ENCODE measurements around the gene DCST1.
A peak's percentile ranks its signal among the peaks of the same experiment; 100 is the strongest.

DCST1 gene

DNA sequence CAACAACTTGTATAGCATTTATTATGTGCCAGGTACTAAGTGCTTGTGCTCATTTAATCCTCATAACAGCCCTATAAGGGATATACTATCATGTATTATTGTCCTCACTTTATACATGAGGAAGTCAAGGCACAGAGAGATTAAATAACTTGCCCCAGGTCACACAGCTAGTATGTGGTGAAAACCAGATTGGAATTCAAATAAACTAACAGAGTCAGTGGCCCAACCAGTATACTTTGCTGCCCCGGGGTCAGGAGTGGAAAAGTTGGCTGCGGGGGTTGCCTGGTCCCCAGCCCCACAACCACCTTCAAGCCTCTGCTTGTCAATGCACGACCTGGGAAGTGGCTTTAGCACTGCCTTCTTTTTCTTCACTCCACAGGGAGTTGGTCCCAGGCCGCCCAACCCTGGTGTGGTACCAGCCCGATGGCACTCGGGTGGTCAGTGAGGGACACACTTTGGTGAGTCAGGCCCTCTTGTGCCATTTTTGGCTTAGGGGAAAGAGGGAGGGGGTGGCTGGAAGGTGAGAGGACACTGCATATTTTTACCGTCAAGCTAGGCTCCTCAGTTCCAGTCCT is 20.0 kb downstream of the DCST1 start:
- DNase-seq (ENCODE audit: low read depth): no peak

DNA sequence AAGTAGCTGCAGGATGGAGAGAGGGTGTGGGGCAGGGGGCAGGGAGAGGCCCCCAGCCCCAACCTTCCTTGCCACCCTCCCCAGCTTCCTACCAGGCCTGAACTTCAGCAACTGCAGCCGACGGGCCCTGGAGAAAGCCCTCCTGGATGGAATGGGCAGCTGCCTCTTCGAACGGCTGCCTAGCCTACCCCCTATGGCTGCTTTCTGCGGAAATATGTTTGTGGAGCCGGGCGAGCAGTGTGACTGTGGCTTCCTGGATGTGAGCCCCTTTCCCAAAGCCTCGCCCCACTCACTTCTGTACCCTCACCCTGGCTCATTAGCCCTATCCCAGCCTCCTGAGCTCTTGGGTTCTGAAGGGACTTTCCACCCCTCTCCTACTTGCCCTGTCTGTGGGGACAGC is 23.5 kb downstream of the DCST1 start:
- no peak for DNase-seq (ENCODE audit: low read depth)

DNA sequence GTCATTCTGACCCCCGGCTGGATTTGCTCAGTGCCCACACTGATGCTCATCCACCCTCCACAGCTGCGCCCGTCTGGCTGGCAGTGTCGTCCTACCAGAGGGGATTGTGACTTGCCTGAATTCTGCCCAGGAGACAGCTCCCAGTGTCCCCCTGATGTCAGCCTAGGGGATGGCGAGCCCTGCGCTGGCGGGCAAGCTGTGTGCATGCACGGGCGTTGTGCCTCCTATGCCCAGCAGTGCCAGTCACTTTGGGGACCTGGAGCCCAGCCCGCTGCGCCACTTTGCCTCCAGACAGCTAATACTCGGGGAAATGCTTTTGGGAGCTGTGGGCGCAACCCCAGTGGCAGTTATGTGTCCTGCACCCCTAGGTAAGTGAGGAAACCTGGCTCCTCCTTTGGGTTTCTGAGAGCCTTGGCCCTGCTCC is 24.2 kb downstream of the DCST1 start:
- DNase-seq (ENCODE audit: low read depth): no peak

DNA sequence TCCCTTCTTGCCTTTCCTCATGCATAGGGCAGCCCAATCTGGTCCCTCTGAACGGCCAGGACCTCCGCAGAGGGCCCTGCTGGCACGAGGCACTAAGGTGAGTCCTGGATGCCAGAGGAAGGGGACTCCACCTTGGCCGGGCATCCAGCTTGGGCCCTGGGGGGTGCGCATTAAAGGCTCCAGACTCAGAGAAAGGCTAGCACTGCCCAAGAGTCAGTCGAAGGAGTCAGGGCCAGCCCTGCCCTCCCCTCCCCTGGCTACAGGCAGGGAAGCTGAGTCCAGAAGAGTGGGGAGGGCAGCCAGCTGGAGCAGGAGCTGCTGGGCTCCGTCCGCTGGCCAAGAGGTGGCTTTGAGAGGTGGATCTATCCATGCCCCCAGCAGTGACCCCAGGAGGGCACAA is 27.1 kb downstream of the DCST1 start:
- no peak for DNase-seq (ENCODE audit: low read depth)

DNA sequence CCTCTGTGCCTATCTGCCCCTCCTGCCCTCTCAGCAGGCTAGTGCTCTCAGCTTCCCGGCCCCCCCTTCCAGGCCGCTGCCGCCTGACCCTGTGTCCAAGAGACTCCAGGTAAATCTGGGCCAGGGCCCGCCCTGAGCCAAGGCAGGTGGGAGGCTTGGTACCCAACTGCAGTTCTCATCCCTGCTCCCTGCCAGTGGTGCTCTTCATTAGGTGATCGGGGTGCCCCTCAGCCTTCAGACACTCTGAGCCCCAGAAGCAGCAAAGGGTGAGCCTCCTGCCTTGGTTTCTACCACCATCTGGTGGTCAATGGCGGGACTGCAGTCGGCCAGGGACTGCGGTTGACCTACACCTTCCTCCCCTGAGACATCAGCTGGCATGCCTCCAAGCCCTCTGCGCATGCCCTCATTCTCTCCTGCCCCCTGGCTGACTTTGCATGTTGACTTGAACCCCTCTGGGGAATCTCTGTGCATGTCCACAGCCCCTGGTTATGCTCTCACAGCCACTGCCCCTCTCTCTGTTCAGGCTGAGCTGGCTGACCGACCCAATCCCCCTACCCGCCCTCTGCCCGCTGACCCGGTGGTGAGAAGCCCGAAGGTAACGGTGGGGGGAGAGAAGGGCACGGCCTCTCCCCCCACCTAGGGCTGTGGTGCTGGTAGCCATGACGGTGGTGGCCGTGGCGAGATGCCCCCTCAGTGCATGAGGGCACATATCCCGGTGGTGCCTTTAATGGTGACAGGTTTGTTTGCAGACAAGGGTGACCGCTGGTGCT is 27.9 kb downstream of the DCST1 start:
- DNase-seq (ENCODE audit: low read depth): peak; percentile 84

DNA sequence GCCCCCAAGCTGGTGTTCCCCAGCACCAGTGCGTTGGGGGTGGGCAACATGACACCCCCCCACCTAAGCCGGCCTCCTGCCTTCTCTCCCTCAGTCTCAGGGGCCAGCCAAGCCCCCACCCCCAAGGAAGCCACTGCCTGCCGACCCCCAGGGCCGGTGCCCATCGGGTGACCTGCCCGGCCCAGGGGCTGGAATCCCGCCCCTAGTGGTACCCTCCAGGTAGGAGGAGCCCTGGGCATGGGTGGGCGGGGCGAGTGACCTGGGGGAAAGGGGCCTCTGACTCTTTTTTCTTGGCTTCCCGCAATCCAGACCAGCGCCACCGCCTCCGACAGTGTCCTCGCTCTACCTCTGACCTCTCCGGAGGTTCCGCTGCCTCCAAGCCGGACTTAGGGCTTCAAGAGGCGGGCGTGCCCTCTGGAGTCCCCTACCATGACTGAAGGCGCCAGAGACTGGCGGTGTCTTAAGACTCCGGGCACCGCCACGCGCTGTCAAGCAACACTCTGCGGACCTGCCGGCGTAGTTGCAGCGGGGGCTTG is 28.6 kb downstream of the DCST1 start:
- DNase-seq (ENCODE audit: low read depth): no peak

DNA sequence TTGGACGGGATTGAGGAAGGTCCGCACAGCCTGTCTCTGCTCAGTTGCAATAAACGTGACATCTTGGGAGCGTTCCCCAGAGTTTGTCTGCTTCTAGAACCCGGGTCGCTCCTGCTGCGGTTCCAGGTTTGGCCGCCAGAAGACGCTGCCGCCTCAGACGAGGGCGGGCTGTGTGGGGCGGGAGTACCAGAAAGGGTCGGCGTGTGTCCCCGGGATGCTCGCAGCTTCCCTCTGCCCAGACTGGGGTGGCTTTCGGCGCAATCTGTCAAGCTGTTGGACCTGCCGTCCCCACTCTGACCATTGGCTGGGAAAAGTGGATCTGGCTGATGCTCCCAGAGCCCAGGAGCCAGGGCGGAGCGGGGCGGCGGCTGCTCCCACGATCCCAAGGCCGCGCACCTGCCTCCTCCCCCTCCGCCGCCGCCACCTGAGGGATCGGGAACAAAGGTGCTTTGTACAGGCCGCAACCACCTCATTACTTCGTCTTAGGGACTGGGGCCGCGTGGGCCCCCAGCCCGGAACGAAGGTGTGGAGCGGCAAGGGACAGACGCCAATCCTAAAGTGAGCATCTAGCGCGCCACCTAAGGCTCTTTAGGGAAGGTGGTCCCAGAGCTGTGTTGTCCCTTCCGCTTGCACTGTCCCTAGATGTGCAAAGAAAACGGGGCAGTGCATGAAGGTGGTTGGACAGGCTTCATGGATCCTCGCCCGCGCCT is 29.2 kb downstream of the DCST1 start:
- DNase-seq (ENCODE audit: low read depth): peak; percentile 55

DNA sequence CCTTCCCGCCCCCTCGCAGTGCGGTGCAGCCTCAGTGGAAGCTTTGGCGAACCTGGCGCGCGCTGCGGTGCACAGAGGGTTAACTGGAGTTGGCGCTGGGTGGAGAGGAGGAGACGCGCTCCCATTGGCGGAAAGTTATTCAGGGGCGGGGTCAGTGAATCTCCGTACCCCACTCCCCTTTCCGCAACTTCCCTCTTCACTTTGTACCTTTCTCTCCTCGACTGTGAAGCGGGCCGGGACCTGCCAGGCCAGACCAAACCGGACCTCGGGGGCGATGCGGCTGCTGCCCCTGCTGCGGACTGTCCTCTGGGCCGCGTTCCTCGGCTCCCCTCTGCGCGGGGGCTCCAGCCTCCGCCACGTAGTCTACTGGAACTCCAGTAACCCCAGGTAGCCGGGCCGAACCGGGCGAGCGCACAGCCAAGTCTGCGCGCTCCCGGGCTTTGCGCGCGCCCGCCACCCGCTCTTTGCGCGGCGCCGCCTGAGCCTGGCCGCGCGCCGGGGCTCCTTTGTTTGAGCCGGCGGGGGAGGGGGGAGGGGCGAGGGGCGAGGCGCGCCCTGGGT is 30.0 kb downstream of the DCST1 start, which contains the start of gene EFNA4:
EFNA4 (plus strand) TSS at position 191 of the 561 bp plus-strand sequence; CDS start at position 275, 84 bp downstream.
- peak; percentile 66 for DNase-seq (ENCODE audit: low read depth)

DNA sequence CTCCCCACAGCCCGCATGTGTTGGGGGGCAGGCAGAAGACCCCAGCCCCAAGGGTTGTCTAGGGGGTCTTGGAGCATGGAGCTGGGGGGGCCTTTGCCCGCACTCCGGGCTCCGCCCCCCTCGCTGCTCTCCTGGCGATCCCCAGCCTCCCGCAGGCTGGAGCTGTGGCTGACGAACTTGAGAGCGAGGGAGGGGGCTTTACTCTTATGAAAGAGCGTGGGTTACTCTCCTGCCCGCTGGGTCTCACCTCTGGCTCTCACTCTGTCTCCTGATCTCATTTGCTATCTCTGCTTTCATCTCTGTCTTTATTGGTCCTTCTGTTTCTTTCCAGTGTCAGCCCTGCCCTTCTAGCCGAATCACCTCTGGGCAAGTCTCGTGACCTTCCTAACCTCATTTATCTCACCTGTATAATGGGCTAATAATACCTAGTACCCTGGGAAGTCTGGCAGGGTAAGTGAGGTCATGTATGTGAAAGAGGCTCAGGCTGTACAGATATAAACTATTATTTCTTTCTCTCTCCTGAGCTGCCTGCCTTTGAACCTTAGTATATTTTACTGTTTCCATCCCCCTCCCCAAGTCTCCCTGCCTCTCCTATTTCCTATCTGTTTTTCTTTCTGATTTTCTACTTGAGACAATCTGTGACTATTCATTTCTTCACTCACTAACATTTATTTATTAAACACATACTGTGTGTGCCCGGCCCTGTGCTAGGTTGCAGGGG is 30.6 kb downstream of the DCST1 start:
- no peak for DNase-seq (ENCODE audit: low read depth)

DNA sequence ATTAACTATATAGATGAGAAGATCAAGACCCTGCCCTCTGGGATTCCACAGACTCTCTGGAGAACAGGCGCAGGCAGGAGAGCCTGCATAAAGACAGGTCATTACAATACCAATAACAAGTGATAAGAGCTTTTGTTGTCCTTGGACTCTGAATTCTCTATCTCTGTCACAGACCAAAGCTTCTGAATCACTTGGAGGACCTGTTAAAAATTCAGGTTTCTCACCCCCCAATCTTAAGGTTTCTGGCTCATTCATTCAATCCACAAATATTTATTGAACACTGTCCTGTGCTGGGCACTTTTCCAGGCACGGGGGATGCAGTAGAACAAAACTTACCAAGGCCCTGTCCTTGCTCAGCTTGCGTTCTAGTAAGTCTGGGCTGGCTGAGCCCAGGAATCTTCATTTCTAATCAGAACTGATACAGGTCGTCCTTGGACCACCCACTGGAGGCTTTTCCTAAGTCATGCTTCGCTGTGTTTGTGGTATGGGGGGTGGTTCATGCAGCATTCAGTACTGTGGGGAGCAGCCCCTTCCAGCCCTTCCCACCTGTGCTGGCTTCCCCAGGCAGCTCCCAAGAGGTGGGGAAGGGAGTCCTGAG is 31.3 kb downstream of the DCST1 start:
- DNase-seq (ENCODE audit: low read depth): no peak

DNA sequence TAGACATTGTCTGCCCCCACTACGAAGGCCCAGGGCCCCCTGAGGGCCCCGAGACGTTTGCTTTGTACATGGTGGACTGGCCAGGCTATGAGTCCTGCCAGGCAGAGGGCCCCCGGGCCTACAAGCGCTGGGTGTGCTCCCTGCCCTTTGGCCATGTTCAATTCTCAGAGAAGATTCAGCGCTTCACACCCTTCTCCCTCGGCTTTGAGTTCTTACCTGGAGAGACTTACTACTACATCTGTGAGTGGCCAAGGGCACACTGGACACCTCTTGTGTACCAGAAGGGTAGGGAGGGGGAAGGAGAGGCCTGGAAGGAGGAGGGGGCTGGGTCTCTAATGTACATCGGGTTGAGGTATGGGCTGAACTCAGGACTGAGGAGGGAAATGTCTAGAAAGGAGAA is 33.2 kb downstream of the DCST1 start:
- no peak for DNase-seq (ENCODE audit: low read depth)

DNA sequence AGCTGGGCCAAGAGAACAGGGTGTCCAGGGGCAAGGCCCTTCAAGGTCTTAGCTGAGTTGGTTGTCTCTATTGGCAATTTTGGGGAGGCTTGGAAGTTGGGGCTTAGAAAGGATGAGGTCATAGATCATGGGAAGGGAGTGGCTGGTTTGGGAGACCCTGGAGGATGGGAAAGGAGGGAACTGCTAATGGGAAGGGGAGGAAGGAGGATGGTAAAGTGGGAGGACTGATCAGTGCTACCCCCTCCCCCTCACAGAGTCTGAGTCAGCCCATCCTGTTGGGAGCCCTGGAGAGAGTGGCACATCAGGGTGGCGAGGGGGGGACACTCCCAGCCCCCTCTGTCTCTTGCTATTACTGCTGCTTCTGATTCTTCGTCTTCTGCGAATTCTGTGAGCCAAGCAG is 35.0 kb downstream of the DCST1 start:
- no peak for DNase-seq (ENCODE audit: low read depth)

DNA sequence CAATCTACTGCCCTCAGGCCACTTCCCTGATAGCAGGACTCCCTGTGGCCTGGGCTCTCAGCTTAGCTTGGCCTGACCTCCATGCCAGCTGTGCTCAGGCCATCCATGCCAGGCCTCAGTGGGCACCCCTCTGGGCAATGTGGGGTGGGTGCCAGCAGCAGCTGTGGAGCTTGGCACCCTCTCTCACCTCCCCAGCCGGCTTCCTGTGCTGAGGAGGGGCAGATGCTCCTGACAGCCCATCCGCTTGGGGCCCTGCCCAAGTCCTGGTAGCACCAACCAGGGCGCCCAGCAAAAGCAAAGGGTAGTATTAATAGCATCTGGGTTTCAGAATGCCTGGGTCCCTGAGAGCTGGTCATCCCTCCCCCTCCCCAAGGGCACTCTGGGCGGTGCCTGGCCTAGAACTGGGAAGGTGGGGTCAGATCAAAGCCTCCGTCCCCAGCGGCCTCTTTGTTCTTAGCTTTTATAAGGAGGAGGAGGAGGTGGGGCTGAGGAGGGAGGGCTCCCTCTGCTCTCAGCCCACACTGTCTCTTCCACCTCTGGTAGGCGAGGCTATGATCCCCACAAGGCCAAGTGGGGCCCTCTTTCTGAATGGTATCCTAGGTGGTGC is 36.0 kb downstream of the DCST1 start:
- no peak for DNase-seq (ENCODE audit: low read depth)

DNA sequence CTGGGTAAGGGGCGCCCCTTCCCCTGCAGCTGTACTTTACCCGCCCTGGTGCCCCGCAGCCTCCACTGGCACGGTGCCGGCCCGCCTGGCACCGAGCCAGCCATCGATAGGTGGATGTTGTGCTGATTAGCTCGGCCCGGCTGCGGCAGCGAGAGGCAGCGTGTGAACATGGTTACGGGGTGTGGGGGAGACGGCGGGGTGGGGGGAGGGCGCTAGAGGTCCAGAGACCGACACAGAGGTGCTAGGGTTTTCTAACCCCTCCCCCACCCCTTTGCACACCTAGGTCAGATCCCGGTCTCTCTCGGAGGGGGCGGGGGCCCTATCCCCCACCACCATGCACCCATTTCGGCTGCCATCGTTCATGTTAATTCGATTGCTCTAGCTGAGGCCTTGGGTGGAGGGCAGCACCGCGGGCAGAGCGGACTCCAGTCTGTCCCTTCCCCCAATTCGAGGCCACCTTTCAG is 36.6 kb downstream of the DCST1 start:
- DNase-seq (ENCODE audit: low read depth): no peak

DNA sequence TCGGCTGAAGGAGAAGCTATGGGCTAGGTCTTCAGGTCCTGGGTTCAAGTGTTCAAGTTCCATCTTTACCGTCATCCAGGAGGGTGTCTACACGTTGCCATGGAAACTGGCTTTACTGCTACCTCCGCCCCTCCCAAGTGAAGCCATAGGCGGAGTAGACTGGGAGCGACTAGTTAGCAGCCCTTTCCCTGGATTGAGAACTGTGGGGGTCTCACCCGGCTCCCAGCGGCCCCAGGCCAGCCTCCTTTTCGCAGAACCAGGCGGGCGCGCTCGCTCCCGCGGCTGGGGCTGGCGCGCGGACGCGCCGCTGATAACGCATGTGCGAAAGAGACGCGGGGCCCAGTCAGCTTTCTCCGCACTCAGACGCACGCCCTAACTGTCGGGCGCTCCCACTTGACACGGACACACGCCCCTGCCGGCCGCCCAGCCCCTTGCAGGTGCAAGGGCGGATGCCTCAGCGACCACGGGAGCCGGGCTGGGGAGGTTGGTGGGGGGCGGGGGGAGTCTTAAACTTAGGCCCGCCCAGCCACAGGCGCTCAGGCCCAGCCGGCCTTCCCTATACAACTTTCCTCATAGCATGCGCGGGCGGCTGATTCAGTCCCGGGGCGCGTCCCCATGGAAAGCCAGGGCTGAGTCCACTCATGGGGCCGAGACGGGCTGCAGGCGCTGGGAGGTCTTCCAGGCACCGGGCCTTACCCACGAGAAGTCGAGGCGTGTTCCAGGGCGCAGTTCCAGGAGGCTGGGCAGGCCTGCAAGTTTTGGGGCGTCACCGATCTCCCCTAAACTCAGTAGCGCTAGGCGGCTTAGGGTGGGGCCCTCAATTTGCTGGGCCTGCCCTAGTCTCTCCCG is 37.3 kb downstream of the DCST1 start:
- DNase-seq (ENCODE audit: low read depth): peak; percentile 51

DNA sequence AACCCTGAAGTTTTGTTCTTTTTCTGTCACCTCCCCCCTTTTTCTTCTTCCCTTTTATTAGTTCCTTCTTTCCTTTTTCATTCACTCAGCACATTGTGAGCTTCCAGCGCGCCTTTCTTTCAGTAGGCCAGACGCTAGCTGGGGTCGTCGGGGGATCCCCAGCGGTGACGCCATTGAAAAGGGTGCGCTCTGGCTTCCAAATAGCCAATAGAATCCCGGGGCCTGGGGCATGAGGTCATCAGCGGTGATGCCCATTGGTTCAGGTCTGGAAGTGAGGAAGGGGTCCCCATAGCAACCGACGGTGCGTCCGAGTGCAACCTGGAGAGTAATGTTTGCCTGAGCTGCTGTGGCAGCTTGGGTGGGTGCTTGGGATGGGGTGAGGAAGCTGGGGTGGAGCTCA is 38.1 kb downstream of the DCST1 start:
- no peak for DNase-seq (ENCODE audit: low read depth)

DNA sequence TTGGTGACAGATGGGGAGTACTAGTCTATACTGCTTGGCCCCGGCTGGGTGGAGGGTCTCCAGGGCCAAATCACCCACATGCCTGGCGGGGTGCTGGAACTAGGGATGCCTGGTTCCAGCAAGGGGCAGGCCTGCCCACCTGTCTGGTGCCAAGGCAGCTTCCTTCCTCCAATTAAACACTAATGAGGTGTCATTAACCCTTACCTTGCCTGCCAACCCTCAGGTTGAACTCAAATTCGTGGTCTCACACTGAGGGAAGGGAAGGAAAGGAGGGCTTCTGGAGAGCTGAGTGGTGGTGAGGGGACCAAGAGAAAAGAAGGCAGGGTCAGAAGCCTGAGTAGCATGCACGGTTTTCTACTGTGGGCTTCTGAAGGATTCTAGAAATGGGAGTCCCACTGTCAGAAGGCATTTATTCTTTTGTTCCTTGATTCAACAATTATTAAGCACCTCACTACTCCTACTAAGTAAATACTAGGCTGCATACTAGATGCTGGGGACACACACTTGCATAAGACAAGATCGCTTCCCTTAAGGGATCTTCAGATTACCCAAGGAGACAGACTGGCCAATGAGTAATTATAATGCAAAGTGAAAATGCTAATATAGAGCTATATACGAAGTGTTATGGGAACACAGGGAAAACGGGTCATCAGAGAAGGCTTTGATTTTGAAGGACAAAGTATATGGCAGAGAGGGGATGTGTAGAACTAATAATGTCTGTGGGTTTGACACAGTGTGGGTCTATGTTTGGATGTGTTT is 39.1 kb downstream of the DCST1 start:
- no peak for DNase-seq (ENCODE audit: low read depth)

DNA sequence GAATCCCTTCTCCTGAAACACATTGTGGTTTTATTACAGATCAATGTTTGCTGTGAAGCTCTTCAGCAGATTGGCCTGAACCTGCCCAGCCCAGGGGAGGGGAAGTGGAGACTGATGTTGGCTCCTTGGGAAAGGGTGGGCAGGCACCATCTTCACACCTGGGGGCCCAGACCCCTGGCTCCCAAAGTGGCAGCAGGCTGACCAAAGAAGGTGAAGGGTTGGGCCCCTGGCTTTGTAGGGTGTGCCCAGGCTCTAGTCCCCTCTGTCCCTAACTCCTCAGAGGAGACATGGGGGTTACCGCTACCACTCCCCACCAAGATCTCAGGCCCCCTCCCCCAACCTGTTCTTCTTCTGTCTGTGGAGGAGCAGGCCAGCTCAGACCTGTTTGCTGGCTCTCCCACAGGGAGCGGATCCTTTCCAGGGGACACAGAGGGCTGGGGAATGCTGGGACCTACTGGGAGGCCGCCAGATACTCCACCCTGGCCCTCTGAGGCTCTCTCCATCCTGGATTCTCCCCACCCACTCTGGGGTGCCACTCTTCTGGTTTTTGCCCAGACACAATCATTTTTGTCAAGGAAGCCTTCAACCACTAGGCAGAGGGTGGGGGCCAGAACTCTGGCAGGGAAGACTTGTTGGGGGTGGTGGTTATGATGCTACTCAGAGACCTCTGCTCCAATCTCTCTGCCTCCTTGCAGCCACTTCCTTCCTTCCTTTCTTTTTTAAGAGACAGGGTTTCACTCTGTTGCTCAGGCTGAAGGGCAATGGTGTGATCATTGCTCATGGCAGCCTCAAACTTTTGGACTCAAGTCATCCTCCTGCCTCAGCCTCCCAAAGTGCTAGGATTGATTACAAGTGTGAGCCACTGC is 40.0 kb downstream of the DCST1 start:
- no peak for DNase-seq (ENCODE audit: low read depth)

Data from stimulated activated CD8-positive, alpha-beta memory T cell treated with anti-CD3 and anti-CD28 coated beads, Interleukin-12 subunit alpha, Interleukin-12 subunit beta, amount 100 ng/mL, for 4 hours (primary cell).